T47D (cell line): ENCODE data around the gene NAA25.
"Not testable (repeated sequence)": the region's sequence is repeated elsewhere in the genome, so short reads cannot be mapped to it uniquely, and the experiment has no call there.

Experiments
- DNase-seq, 2 experiments: peaks; one replicate each; pipeline versions ENCODE4 v3.0.0 to v3.0.0-alpha.2; 2011 to 2012; ENCODE audit warnings: low read depth in 1 of 2, low spot score in 1 of 2
- JUND ChIP-seq: IDR thresholded peaks from 2 replicates; pipeline ENCODE4 v1.6.1; 2012; ENCODE audit warnings: low read depth
- in situ Hi-C: cut with HindIII; loops from 2 replicates; pipeline ENCODE4 v1.10.0; 2016; ENCODE audit warnings: low sequenced_read_pairs, low pct_unique_long_range_greater_than_20kb

The NAA25 gene

DNA sequence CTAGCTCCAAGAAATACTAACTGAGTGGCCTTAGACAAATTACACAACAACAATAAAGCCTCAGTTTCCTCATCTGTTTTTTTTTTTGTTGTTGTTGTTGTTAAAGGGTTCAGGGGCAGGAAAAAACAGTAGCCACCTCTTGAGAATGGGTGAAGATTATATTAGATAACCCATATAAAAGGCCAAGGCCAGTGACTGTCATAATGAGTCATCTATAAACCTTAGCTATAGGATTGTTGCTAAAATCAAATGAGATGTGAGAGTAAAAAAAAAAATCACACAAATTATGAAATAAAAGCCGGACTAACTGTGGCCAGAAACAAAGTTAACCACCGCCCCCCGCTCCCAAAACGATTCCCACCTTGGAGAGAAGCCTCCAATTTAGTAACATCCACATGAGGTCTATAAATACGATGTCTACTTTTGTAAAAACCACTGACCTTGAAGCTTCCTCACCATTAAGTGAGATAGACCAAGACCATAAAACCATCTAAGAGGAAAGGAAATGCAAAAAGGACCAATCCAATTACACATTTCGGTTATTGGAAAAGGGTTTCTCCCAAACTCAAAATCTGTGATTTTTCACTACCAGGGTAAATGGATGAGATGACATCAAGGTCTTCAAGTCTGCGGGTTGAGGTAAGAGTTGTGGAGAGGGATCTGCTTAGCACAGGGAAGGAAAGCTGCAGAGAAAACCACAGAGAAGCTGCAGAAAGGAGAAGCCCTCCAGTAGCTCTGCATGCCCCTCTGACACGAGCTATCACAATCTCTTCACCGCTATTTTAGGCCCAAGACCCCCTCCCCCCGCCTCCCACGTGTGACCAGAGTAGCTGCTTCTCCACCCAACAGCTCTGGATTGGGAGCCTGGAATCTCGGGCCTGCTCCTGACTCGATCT is 1.0 kb downstream of the NAA25 start:
- in situ Hi-C loops: no loop called here
- no peak for TF ChIP-seq JUND
- no peak for DNase-seq

DNA sequence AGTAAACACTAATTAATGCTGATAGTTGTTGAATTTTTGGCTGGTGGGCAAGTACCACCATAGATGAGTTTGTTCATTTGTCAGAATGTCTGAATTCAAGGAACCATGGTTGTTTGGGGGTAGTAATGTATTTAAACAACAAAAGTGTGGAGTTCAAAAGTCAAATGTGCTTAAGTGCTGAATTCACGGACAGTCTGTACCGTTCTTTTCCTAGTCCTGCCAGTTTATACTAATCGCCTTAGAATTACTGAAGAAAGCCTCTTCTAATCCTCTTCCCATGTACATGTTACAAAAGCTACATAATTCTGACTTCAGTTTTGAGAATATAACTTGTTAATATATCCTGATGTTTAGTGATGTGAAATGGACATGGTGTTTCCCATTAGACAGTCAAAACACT is 2.7 kb downstream of the NAA25 start:
- no peak for TF ChIP-seq JUND
- DNase-seq: no peak
- in situ Hi-C loops: no loop called here

DNA sequence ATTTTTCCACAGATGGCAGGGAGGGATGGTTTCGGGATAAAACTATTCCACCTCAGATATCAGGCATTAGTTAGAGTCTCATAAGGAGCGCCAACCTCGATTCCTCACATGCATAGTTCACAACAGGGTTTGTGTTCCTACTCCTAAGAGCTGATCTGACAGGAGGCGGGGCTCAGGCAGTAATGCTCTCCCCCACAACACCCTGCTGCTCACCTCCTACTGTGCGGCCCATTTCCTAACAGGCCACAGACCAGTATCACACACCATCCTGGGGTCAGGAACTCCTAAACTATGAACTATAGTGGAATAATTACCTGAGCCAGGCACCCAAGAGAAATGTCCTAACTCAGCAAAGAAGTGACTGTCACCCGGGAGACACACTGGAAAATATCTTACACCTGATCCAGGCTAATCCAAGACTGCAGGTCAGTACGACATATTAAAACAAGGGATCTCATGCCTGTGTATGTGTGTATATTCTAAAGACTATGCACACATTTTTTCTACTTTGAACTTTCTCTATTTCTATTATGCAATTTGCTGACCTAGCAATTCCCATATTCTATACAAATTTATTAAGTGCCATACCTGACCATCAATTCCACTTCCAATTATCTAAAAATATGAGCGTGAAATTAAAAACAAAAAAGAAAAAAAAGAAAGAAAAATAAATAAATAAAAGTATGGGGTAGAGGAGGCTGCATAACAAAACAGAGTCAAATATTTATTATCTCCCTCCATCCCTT is 4.7 kb downstream of the NAA25 start:
- DNase-seq: no peak
- no peak for TF ChIP-seq JUND
- in situ Hi-C loops: no loop called here

DNA sequence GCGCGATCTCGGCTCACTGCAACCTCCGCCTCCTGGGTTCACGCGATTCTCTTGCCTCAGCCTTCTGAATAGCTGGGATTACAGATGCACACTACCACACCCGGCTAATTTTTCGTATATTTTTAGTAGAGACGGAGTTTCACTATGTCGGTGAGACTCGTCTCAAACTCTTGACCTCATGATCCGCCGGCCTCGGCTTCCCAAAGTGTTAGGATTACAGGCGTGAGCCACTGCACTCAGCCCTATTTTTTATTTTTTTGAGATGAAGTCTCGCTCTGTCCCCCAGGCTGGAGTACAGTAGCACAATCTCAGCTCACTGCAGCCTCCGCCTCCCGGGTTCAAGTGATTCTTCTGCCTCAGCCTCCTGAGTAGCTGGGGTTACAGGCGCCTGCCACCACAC is 5.8 kb downstream of the NAA25 start:
- DNase-seq, in situ Hi-C loops: not testable (repeated sequence)

DNA sequence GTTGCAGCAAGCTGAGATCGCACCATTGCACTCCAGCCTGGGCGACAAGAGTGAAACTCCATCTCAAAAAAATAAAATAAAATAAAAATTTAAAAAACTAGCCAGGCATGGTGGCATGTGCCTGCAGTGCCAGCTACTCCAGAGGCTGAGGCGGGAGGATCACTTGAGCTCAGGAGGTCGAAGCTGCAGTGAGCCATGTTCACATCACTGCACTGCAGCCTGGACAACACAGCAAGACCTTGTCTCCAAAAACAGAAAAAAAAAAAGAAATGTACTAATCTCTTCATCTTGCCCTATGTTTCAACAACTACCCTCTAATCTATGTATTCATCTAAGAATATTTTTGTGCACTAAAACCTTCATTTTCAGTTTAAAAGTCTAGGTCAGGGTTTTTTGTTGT is 6.5 kb downstream of the NAA25 start:
- TF ChIP-seq JUND: no peak
- no peak for DNase-seq
- in situ Hi-C loops: no loop called here

DNA sequence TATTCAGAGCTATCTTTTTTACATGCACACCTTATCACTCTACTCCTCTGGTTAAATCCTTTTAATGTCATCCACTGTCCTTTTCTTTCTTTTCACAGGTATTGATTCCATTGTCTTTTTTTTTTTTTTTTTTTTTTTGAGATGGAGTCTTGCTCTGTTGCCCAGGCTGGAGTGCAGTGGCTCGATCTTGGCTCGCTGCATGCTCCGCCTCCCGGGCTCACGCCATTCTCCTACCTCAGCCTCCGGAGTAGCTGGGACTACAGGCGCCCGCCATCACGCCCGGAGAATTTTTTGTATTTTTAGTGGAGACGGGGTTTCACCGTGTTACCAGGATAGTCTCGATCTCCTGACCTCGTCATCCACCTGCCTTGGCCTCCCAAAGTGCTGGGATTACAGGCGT is 8.1 kb downstream of the NAA25 start:
- in situ Hi-C loops, DNase-seq: not testable (repeated sequence)

DNA sequence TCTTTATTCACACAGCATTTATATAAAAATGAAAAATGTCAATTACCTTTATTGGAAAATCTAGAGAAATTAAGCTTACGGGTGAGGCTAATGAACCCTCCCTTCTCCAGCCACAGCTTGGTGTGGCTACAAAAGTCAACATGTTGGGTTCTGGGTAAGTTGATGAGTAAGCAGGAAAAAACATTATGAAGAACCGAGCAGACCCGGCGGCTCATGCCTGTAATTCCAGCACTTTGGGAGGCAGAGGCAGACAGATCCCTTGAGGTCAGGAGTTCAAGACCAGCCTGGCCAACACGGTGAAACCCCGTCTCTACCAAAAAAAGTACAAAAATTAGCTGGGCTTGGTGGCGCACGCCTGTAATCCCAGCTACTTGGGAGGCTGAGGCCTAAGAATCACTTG is 10.9 kb downstream of the NAA25 start:
- no peak for DNase-seq
- no peak for TF ChIP-seq JUND
- in situ Hi-C loops: no loop called here

DNA sequence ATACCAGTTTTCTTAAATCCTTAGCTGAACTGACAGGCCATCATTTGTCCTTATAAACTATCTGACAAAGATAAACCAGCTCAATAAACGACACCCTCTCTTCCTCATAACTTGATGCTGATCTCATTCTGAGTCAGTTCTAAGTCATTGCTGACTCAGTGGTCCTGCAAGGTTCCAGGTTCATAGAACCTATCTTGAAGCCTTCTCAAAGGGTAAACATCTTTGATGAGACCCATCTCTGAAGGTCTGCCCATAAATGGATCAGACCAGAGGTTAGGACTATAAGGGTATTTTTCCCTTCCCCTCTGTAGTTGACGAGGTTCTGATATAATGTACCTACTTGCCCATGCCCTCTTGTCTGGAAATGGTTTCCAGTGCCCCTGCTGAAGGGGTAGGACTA is 11.9 kb downstream of the NAA25 start:
- in situ Hi-C loops: no loop called here
- no peak for DNase-seq
- TF ChIP-seq JUND: no peak

DNA sequence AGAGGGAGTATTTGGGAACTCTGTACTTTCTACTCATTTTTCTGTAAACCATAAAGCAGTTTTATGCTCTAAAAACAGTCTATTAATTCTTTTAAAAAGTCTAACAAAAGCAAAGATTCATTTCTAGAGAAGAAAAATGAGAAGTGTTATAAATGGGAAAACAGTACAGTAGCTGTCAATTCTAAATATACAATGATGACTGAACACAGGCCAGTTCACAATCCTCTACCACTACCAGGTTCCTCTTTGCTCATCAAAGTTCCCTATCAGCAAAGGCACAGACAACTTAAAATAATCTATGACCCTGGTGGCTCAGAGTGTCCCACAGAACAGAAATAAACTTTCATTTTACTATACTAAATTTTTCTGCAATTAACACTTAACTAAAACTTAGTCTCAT is 12.5 kb downstream of the NAA25 start:
- in situ Hi-C loops: no loop called here
- DNase-seq: no peak
- no peak for TF ChIP-seq JUND

DNA sequence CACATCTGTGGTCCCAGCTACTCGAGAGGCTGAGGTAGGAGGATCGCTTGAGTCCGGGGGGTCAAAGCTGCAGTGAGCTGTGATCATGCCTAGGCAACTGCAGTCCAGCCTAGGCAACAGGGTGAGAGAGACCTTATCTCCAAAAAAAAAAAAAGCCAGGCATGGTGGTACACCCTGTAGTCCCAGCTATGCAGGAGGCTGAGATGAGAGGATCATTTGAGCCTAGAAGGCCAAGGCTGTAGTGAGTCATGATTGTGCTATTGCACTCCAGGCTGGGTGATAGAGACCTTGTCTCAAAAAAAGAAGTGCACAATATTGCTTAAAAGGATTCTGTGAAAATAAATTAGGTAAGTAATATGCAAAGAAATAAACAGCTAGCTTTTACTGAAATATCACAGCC is 17.0 kb downstream of the NAA25 start:
- in situ Hi-C loops: no loop called here
- TF ChIP-seq JUND: no peak
- DNase-seq: no peak

DNA sequence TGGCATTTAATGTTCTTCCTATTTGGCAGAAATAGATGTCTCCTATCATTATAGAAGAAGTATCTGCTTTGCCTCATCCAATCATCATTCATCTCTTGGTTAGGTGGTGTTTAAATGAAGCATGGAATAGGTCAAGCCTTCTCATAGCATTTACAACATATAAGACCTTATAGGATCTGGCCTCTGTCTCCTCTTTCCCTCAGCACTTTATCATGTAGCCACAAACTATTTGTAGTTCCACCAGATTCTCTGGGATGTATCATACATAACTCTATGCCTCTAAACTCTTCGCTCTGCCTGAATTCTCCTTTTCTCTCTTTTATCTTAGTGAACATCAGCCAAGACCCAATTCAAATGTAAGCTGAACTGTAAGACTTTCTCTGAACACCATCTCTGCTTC is 20.7 kb downstream of the NAA25 start:
- in situ Hi-C loops: no loop called here
- no peak for TF ChIP-seq JUND
- no peak for DNase-seq

DNA sequence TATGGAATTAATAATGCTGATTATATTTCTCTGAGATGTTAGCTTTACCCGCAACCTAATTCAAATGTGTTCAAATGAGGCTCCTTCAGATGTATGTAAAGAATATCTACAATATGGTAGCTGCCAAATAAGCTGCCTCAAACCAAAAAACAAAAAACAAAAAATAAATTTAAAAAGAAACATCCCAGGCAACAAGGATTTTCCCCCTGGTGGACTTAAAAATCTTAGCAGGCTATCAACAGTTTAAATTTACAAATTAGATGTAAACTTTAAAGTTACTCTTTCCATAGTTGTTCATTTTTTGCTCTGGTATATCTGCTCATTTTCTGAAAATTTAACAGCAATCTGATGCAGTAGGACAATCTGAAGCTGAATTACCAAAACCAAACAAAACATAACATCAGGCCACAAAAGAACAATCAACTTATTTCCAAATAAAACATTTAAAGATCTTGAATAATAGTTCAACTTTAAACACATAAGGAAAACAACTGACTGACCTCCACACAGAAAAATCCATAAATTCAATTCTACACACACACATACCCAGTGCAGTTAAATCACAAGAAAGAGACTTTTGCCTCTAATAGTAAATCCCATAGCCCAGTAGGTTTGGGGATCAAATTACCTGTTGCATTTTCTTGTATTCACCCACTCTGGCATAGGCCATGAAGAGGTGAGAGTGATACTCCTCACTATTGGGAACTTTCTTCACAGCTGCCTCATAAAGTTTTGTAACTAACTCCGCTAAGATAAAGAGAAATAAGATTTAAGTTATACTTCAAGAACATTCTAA is 21.3 kb downstream of the NAA25 start:
- DNase-seq: no peak
- in situ Hi-C loops: no loop called here
- TF ChIP-seq JUND: no peak

DNA sequence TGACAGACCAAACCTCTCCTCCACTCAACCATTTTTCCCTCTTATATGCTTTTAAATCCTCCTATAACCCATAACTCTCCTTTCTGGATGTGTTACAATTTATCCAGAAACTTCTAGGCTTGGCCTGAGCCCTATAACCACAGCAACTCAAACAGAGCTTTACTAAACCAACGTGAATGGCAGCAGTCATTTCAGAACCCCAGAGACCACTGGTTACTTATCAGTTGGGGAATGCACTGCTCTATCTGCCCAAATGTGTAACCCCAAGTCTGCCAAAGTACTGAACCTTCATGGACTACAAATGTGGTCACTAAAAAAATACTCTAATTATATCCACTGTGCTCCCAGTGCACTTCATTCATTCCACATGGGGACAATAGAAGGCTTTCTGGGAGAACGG is 42.0 kb downstream of the NAA25 start:
- no peak for DNase-seq
- in situ Hi-C loops: no loop called here
- TF ChIP-seq JUND: no peak
